SHP77 treated with DMSO at 0.1 percent for 48 hours (cell line): ENCODE data around the gene OR51B4.
"Not testable (repeated sequence)": the region's sequence is repeated elsewhere in the genome, so short reads cannot be mapped to it uniquely, and the experiment has no call there.

Experiments
- DNase-seq: peaks from one replicate; lab custom pipeline; 2025; lab: John Stamatoyannopoulos, UW

Gene OR51B4

DNA sequence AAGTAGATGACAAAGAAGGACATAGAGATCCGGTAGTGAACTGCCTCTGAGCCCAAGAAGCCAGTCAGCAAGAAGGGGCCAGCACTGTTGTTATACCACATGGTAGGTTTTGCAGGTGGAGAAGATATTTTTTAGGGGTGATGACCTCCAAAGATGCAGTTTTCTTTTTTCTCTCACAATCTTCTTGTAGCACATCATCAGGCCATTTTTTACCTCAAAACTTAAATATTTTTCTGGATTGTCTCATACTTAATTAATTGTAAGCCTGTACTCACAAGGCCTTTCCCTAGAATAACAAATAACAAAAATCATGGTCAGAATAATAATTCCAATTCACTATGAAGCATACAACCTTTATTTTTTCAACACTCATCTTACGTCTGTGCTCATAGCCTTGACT lies at the start of gene OR51B4:
OR51B4 (minus strand) TSS at position 101 of the 400 bp plus-strand sequence; CDS start at position 101, 0 bp downstream.
- DNase-seq: no peak

DNA sequence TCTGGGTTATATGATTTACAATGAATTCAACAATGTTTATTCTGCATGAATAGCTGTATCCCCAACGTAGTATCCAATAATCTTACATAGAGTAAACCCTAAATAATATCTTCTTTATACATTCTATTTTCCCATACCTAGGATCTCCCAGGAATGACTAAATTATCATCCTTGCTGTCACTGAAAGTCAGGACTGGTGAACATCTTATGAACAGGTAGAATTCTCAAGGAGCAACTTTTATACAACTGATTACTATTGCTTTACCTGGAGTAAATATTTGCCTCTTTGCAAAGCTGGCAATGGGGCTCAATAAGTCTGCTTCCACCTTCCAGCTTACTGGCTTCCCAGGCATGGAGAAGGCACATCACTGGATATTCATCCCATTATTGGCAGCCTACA lies 49.5 kb upstream of the OR51B4 start, which contains the start of gene OR51B6:
OR51B6 (plus strand) TSS at position 301 of the 400 bp plus-strand sequence; CDS start at position 301, 0 bp downstream.
- DNase-seq: no peak

- DNase-seq: no peak
Measured at GRCh38 chr11:5349550-5349949, 47.8 kb upstream of the OR51B4 start.

- no peak for DNase-seq
Measured at GRCh38 chr11:5348551-5349194, 46.9 kb upstream of the OR51B4 start.

DNA sequence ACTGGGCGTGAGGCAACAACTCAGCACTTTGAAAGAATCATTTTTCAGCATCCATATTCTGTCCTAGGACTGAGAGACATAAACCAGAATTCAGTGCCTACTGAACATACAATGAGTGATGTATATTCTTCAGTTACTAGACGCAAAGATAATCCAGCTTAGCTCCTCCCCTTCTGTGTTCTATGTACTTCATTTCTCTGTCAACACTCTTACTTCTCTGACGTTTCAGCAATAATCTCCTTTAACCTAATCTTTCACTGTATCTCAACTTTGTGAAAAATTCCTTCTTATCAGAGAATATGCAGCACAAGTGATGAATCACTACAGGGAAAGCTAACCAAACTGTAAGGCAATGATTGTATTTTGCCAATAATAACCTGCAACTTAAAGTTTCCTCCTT lies 44.1 kb upstream of the OR51B4 start:
- DNase-seq: no peak

DNA sequence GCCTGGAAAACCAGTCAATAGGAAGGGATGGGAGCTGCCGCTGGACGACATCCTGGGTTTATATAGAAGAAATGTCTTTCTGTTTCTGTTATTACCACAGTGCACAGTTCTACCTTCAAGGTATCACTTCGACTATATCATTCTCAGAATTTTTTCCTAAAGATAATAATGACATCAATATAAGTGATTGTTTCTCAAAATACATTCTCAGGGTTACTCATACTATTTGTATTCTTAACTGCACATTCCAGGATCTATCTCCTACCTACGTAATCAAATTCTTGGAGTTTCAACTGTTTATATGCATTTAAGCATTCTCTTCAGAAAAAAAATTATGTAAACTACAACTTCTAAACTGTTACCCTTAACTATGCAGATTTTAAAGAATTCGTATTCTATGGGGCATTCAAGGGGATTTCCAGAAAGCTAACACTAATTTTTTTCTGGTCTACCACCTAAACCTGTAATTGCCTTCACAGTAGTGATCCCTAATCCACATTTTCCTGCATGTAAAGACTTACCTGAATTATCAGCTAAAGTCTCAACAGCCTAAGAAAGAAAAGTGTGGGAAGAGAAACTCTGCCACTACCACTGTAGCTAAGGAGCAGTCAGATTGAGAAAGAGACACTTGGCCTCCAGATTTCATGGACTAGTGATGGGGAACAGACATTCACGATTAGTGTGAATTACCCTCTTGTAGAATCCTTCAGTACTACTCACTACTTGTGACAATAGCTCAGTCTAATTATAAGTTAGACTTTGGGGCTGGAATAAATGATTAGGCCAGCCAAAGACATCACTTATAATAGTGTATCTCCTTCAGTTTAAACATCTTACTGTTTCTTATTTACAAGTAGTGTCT lies 42.0 kb upstream of the OR51B4 start, which contains the start of gene OR51B5:
OR51B5 (minus strand) TSS at position 51 of the 862 bp plus-strand sequence; CDS start at position 51, 0 bp downstream.
- no peak for DNase-seq

- DNase-seq: no peak
Measured at GRCh38 chr11:5339771-5340322, 38.1 kb upstream of the OR51B4 start.

- DNase-seq: not testable (repeated sequence)
Measured at GRCh38 chr11:5337253-5337652, 35.5 kb upstream of the OR51B4 start.

DNA sequence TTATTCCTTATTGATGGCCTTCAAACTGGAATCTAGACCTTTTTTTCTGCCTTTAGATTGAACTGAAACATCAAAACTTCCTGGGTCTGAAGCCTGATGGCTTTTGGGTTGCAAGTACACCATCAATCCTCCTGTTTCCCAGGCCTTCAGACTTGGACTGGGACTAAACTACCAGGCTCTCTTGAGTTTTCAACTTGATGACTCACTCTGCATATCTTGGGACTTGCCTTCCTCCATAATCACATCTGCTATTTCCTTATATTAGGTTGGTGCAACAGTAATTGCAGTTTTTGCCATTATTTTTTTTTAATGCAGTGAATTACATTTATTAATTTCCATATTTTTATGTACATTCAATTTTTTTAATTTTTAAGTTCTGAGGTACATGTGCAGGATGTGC lies 34.6 kb upstream of the OR51B4 start:
- DNase-seq: no peak

DNA sequence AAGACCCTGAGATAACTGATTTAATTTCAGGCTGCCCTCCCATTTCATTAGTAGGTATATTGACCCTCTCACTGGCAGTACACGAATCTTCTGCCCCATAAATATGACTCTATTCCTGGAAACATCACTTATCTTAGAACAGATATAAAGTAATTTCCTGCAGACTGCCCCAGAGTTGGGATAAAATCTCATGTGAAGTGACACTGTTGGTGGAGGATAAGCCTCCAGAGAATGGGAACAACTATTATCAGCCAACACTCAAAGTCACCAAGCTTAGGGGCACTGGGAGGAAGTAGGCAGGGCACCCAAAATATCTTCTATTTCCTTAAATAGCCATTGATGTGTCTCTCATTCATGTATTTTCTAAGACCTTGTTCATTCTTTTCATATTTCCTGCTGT lies 33.4 kb upstream of the OR51B4 start:
- DNase-seq: no peak

GRCh38 chr11:5324197-5324596 lies 22.5 kb upstream of the OR51B4 start, which contains the start of gene OR51B2:
Gene OR51B2 (minus strand): TSS chr11:5324297. CDS start chr11:5324297, 0 bp downstream.
- no peak for DNase-seq

GRCh38 chr11:5317292-5317691 lies 15.5 kb upstream of the OR51B4 start:
- DNase-seq: no peak

GRCh38 chr11:5313326-5314023 lies 11.7 kb upstream of the OR51B4 start:
- not testable (repeated sequence) for DNase-seq

DNA sequence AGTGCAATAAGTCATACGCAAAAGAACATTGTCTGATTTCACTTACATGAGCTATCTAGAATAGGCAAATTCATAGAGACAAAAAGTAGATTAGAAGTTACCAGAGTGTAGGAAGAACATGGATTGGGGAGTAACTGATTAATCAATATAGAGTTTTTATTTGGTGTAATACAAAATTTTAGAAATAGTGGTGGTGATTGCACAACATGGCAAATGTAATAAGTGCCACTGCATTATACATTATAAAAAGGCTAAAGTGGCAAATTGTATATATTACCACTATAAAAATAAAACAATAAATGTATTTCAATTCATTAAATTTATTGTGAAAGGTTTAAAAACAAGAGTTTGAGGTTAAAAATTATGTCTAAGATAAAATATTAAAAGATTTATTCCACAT lies 8.7 kb upstream of the OR51B4 start:
- DNase-seq: no peak

DNA sequence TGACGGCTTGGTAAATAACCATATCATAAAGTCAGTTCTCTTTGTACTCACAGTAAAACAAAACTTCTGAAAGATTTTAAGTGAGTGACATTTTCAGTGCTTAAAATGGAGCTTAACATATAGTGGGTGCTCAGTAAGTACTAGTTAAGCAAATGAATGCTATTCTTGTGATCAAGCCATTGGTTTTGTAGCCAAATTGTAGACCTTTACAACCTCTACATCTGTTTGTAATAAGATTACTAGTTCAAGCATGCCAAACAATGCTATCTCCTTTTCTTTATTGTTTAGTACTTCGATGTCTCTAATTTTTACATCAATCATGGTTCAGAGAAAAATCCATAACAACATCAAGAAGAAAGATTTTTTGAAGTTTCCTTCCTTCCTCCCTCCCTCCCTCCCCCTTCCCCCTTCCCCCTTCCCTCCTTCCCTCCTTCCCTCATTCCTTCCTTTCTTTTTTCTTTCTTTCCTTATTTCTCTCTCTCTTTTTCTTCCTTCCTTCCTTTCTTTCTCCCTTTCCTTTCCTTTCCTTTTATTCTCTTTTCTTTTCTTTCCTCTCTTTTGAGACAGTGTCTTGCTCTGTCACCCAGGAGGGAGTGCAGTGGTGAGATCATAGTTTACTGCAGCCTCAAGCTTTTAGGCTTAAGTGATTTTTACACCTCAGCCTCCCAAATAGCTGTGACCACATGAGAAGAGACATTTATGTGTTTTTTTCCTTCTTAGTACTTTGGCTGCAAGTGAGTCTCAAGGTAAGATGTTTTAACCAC lies 5.7 kb upstream of the OR51B4 start:
- no peak for DNase-seq

DNA sequence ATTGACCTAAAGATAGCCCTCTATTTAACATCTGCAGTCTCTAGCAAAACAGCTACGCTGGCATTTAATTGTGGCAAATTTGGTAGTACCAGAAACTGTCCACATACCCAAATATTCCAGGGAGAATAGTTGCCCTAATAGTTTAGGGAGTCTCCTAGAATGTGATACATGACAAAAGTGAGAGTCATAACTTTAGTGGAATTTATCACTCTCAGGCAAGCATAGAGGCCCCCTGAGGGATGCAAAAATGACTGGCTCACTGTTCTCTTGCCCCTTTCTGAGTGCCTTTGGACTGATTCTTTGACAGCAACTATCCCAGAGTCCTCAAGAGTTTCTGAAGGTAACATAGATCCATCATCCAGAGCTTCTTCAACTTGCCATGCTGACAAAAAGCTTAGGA lies 2.3 kb upstream of the OR51B4 start:
- DNase-seq: no peak

DNA sequence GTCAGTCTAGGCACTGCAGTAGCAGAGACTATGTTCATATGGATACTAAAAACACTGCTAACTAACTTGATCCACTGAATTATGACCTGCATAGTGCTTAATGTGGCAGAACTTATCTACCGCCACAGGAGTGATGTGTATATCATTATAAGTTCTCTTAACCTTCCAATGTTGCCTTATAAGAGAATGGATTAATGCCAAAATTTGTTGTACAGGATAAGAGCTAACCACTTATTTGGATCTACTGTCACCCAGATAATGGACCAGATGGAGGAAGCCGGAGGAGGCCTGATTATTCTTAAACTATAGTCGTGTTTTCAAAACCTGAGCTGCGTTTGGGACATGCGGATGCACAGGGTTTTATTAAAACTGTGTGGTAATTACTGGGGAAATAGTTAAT lies 1.9 kb upstream of the OR51B4 start:
- no peak for DNase-seq

DNA sequence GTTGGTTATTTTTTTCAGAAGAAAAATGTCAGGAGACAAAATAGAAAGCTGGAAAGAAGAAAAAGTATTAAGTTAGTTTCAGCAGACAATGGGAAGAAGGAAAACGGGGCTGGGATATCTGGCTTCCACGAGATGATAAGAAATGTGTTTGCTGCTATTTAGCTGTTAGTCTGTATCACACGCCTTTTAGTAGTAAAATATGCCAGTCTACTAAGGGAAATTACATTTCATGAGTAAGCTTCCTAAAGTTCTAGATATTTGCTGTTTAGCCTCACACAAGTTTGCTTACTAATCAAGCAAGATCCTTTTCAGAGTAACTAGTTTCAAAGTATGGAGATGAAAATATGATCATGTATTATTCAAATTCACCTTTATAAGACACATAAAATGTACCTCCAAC lies 1.5 kb downstream of the OR51B4 start:
- DNase-seq: no peak

- DNase-seq: no peak
Measured at GRCh38 chr11:5298451-5298850, 3.3 kb downstream of the OR51B4 start.

DNA sequence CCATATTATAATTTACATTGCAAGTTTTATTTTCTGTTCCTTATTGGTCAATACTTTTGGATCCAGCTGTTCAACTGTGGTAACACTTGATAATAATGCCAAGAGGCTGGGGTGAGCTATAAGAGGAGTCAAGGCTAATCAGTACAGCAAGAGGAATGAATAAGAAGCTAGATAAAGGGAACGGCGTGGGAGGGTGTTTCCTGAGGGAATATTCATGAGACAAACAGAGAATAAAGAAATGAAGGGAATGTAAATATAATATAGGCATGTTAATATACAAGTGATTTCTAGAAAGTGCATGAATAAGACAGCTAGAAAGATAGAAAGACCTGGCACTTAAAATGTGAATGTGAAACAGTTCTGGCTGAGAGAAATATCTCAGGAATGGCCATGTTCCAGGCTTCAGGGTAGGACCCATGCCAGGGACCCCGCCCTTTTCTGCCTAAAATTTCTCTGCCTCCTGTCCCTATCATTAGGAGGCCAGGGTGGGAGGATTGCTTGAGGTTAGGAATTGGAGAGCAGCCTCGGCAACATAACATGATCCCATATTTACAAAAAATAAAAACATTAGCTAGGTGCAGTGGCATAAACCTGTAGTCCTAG lies 3.9 kb downstream of the OR51B4 start:
- no peak for DNase-seq
